Calu3 (cell line): ENCODE results near the gene VAMP5. TPM values are rescaled to one million over a fixed set of nuclear protein-coding genes. Genes with fewer than 3 reads are reported as not detected.

Source experiments
- BruUV-seq: library from RNA; stranded (reverse); fragments of 400-500 nt; replicated peaks from 2 replicates; lab custom pipeline; 2021; lab: Mats Ljungman, UMichigan
- CTCF ChIA-PET: fragments of 300-600 bp; sonication (Branson Sonifier 250); formaldehyde crosslinking; loops from one replicate; lab custom pipeline; 2022; ENCODE audit warnings: antibody characterized with exemption; lab: Charles Lee
- DNase-seq: peaks from one replicate; pipeline ENCODE4 v3.0.0; 2022
- H3K27ac Mint-ChIP-seq: one replicate; pipeline ENCODE4 v1.8.0; 2022; ENCODE audit warnings: mixed read lengths; ENCODE audit not compliant: unreplicated experiment
- H3K27me3 Mint-ChIP-seq: one replicate; pipeline ENCODE4 v1.8.0; 2022; ENCODE audit warnings: mixed read lengths; ENCODE audit not compliant: unreplicated experiment
- H3K36me3 Mint-ChIP-seq: one replicate; pipeline ENCODE4 v1.8.0; 2022; ENCODE audit warnings: mild to moderate bottlenecking, moderate library complexity, mixed read lengths; ENCODE audit not compliant: insufficient read depth, unreplicated experiment
- H3K4me1 Mint-ChIP-seq: one replicate; pipeline ENCODE4 v1.8.0; 2022; ENCODE audit warnings: mild to moderate bottlenecking, low read depth, mixed read lengths; ENCODE audit not compliant: unreplicated experiment
- H3K4me3 Mint-ChIP-seq: one replicate; pipeline ENCODE4 v1.8.0; 2022; ENCODE audit warnings: mild to moderate bottlenecking, low read depth, moderate library complexity, mixed read lengths; ENCODE audit not compliant: unreplicated experiment
- H3K9me3 Mint-ChIP-seq: one replicate; pipeline ENCODE4 v1.8.0; 2022; ENCODE audit warnings: low read depth, mixed read lengths; ENCODE audit not compliant: unreplicated experiment
- intact Hi-C: fragments of 100-400 bp; cut with micrococcal nuclease; formaldehyde crosslinking; loops from one replicate; pipeline ENCODE4 v1.10.0; 2022; ENCODE audit not compliant: unreplicated experiment
- total RNA-seq: library from RNA; stranded (reverse); gene quantifications from 2 replicates; pipeline ENCODE4 v1.2.3, GENCODE V29; 2022
- TF ChIP-seq, protein P1 (sequence below): fragments of 200-600 bp; IDR thresholded peaks from one replicate; pipeline ENCODE4 v1.8.0; 2022; ENCODE audit warnings: antibody characterized with exemption; ENCODE audit not compliant: unreplicated experiment

The VAMP5 gene
- total RNA-seq, 1 experiment from 2014 or later, result 10.0 TPM

DNA sequence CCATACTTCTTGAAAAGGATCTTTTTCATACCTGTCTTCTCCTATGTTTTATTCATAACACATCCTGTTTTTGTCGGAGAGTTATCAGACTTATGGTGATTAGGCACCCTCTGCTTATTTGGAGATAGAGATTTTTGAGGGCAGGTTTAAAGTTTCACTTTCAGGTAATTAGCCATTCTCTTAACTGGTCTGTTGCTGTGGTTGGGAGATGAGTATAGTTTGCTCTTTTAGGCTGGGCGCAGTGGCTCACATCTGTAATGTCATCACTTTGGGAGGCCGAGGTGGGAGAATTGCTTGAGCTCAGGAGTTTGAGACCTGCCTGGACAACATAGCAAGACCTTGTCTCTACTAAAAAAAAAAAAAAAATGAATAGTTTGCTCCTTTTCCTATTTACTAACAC is 58.5 kb downstream of the VAMP5 start:
- Mint-ChIP-seq H3K27ac (no peak overlapping the region), H3K9me3 (no peaks in the 10 kb centered on the region), H3K4me3 (no peak overlapping the region), H3K36me3 (peaks cover 70% of the 10 kb centered on the region), H3K27me3 (no peaks in the 10 kb centered on the region), H3K4me1 (no peaks in the 10 kb centered on the region)
- intact Hi-C loops, result no loop called here
- CTCF ChIA-PET, result interaction anchor here (0.5 kb wide), 1 partner anchor 221 kb away, joined by 3 read pairs; no protein-coding TSS in a partner anchor
- DNase-seq, result no peak
- TF ChIP-seq, protein P1, sequence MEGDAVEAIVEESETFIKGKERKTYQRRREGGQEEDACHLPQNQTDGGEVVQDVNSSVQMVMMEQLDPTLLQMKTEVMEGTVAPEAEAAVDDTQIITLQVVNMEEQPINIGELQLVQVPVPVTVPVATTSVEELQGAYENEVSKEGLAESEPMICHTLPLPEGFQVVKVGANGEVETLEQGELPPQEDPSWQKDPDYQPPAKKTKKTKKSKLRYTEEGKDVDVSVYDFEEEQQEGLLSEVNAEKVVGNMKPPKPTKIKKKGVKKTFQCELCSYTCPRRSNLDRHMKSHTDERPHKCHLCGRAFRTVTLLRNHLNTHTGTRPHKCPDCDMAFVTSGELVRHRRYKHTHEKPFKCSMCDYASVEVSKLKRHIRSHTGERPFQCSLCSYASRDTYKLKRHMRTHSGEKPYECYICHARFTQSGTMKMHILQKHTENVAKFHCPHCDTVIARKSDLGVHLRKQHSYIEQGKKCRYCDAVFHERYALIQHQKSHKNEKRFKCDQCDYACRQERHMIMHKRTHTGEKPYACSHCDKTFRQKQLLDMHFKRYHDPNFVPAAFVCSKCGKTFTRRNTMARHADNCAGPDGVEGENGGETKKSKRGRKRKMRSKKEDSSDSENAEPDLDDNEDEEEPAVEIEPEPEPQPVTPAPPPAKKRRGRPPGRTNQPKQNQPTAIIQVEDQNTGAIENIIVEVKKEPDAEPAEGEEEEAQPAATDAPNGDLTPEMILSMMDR, result no peak
- no TSS peak for BruUV-seq

Other genes with a start within 250 kb of the VAMP5 start
- gene RETSAT, start 229.9 kb upstream of the VAMP5 start, total RNA-seq, result 40.6 and 47.2 TPM in 2 replicates
- gene ELMOD3, start 229.7 kb upstream of the VAMP5 start, total RNA-seq, result 12.9 and 15.5 TPM in 2 replicates
- gene CAPG, start 174.1 kb upstream of the VAMP5 start, total RNA-seq, result 230 and 238 TPM in 2 replicates
- gene SH2D6, start 165.7 kb upstream of the VAMP5 start, total RNA-seq, result 1.8 and 2.4 TPM in 2 replicates
- 387 and 393 TPM in 2 replicates for gene MAT2A, start 45.3 kb upstream of the VAMP5 start, total RNA-seq
- 66.2 and 67.7 TPM in 2 replicates for gene GGCX, start 22.9 kb upstream of the VAMP5 start, total RNA-seq
- gene VAMP8, start 6.8 kb upstream of the VAMP5 start, total RNA-seq, result 90.8 and 107 TPM in 2 replicates
- gene RNF181, start 11.3 kb downstream of the VAMP5 start, total RNA-seq, result 101 and 102 TPM in 2 replicates
- gene TMEM150A, start 18.3 kb downstream of the VAMP5 start, total RNA-seq, result 12.1 and 13.3 TPM in 2 replicates
- 39.2 and 40.4 TPM in 2 replicates for gene C2orf68, start 27.6 kb downstream of the VAMP5 start, total RNA-seq
- 58.4 and 62.6 TPM in 2 replicates for gene USP39, start 31.8 kb downstream of the VAMP5 start, total RNA-seq
- gene SFTPB, start 83.8 kb downstream of the VAMP5 start, total RNA-seq, result not detected in 2 replicates
- gene GNLY, start 109.9 kb downstream of the VAMP5 start, total RNA-seq, result not detected in 2 replicates
- gene ATOH8, start 169.6 kb downstream of the VAMP5 start, total RNA-seq, result 0.19 and 0.47 TPM in 2 replicates